Stimulated activated CD4-positive, alpha-beta T cell treated with anti-CD3 and anti-CD28 coated beads, Interleukin-2, amount 100 ng/mL, for 4 hours (primary cell): ENCODE measurements around the gene CASTOR2.
"Not testable (repeated sequence)": the region's sequence is repeated elsewhere in the genome, so short reads cannot be mapped to it uniquely, and the experiment has no call there.

ENCODE experiments used
- DNase-seq: peaks from one replicate; pipeline ENCODE4 v3.0.0-alpha.2; 2020; ENCODE audit warnings: low read depth

CASTOR2 gene

GRCh38 chr7:75050501-75050900 lies 86.0 kb downstream of the CASTOR2 start:
- DNase-seq = no peak

GRCh38 chr7:75054744-75055143 lies 90.2 kb downstream of the CASTOR2 start:
- DNase-seq = no peak

- no peak for DNase-seq
Observed at GRCh38 chr7:75055155-75055554, 90.7 kb downstream of the CASTOR2 start.

GRCh38 chr7:75055830-75056772 lies 91.6 kb downstream of the CASTOR2 start:
- DNase-seq = no peak

- DNase-seq = no peak
Observed at GRCh38 chr7:75058406-75058805, 93.9 kb downstream of the CASTOR2 start.

- no peak for DNase-seq
Observed at GRCh38 chr7:75064291-75064690, 99.8 kb downstream of the CASTOR2 start.

- no peak for DNase-seq
Observed at GRCh38 chr7:75064801-75065200, 100.3 kb downstream of the CASTOR2 start.

- no peak for DNase-seq
Observed at GRCh38 chr7:75066521-75066920, 102.0 kb downstream of the CASTOR2 start.

- DNase-seq = no peak
Observed at GRCh38 chr7:75072981-75073283, 108.4 kb downstream of the CASTOR2 start.

GRCh38 chr7:75074262-75074641 lies 109.7 kb downstream of the CASTOR2 start:
- DNase-seq = not testable (repeated sequence)
